NOMO-1 treated with dmso at 0.1 percent for 144 hours (cell line): ENCODE results near the gene SH3BGRL3.
"Not testable (repeated sequence)": the region's sequence is repeated elsewhere in the genome, so short reads cannot be mapped to it uniquely, and the experiment has no call there.

ENCODE experiments used
- DNase-seq: peaks from one replicate; lab custom pipeline; 2025; ENCODE audit not compliant: unreplicated experiment; lab: John Stamatoyannopoulos, UW

SH3BGRL3 gene

DNA sequence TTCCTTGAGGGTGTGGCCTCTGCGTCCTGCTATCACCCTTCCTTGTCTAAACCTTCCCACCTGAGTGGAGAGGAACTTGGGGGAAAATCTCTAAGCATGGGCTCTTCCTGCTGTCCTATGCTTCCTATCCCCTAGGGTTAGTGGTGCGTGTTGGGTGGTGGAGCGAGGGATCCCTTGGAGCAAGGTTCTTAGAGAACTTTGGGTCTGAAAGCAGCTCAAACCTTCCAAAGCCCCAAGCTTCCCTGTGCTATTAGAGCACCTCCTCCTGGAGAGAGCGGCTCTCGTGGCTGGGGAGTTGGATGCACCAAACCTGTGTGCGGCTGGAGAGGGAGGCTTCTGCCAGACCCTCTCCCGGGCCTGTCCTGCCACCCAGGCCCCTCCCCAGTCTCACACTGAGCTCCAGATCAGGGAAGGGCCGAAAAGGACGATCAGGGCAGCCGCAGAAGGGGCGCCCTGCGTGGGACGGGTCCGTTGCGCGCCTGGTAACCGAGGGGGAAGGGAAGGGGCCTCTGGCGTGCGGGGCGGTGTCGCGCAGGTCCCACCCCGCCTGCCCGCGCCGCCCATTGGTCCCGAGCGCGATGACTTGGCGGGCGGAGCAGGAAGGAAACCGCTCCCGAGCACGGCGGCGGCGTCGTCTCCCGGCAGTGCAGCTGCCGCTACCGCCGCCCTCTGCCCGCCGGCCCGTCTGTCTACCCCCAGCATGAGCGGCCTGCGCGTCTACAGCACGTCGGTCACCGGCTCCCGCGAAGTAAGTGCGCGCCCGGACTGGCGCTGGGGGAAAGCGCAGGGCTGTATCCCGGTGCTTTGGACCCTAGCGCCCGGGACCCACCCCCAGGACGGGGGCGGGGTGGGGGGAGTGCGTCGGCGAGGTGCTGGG is at the start of gene SH3BGRL3:
Gene SH3BGRL3 (plus strand): TSS at position 631 of the 877 bp plus-strand sequence. CDS start 70 bp downstream, at position 701.
- peak; percentile 78 for DNase-seq

DNA sequence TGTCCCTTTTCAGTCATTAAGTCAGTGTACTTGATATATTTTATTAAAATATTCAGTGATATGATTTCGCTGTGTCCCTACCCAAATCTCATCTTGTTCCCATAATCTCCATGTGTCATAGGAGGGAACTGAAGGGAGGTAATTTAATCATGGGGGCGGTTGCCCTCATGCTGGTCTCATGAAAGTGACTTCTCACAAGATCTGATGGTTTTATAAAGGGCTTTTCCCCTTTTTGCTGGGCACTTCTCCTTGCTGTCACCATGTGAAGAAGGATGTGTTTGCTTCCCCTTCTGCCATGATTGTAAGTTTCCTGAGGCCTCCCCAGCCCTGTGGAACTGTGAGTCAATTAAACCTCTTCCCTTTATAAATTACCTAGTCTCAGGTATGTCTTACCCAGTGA is 49.2 kb upstream of the SH3BGRL3 start:
- DNase-seq: not testable (repeated sequence)

DNA sequence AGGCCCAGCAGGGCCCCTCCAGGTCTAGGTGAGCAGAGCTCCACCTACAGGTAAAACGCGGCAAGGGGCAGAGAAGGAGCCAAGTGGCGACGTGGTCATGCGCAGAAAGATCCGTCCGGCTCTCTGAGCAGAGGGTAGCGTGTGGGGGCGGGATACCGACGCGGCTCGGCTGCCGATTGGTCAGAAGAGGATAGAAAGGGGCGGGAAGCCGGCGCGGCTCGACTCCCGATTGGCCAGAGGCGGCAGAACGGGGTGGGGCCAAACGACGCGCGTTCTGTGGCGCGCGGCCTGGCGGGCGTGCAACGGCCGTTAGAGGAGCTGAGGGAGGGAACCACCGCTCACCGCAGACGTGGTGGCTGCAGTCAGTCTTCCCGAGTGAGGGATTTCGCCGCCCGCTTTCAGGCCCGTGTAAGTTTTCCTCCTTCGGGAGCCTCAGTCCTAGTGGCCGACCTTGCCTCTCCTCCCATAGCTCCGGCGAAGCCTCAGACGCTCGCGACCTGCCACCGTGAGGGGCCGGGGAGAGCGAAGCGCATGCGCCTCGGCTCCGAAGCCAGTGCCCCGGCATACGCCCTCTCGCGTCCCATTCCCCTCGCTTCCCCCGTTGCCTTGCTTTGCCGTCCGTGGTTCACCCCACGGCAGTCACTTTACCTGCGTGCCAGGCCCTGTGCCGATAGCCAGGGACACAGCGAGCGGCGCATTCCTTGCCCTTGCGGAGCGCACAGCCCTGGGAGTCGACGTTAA is 45.8 kb upstream of the SH3BGRL3 start, which contains the start of gene CEP85:
Gene CEP85 (plus strand): TSS at position 298 of the 741 bp plus-strand sequence. CDS start 5,584 bp downstream, outside the sequence.
- peak; percentile 96 for DNase-seq

DNA sequence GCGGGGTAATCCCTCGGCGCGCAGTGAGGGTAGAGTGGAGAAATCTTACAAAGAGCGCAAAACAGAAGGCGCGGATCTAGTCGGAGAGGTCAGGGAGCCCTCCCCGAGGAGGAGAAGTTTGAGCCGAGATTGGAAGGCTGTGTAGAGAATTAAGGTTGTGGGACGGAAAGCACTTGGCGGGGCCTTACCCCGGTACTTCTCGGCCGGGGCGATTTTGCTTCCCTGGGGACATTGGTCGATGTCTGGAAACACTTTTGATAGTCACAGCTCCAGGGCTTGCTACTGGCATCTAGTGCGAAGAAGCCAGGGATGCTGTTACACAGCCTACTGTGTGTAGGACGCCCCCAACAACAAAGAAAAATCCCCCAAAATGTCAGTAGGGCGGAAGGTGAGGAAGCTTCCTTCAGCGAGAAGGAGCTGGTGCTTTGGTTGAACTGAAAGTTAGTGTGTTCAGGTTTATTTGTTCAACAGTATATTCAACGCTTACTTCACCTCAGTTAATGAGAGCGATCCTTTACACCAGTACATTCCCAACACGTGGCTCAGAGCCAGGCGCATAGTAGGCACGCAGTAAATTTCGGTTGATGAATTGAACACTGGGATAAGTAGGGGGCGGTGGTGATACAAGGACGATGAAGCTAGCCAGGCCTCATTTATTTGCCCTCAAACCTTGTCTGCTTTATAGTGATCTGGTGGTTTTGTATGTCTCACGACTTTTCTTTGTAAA is 45.1 kb upstream of the SH3BGRL3 start:
- DNase-seq: no peak

DNA sequence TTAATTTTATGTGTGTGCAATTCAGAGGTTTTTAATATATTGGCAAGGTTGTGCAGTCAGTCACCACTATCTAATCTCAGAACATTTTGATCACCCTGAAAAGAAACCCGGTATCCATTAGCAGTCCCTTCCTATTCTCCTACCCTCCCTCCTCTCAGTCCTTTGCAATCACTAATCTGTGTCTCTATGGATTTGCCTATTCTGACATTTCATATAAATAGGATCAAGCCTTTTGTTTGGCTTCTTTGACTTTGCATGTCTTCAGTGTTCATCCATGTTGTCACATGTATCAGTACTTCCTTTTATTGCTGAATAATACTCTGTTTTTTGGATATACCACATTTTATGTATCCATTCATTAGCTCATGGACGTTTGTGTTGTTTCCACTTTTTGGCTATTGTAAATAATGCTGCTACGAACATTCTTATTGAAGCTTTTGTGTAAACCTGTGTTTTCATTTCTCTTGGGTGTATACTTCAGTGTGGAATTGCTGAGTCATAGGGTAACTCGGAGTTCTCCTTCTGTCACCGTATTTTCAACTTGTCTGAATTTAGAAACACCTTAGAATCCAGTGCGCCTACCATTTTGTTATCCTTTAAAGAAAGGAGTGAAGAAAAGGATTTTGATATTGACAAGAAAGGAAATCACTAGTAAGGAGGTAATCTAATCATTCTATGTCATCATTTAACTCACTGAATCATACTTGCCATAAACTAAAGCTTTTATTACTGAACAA is 42.5 kb upstream of the SH3BGRL3 start:
- no peak for DNase-seq

DNA sequence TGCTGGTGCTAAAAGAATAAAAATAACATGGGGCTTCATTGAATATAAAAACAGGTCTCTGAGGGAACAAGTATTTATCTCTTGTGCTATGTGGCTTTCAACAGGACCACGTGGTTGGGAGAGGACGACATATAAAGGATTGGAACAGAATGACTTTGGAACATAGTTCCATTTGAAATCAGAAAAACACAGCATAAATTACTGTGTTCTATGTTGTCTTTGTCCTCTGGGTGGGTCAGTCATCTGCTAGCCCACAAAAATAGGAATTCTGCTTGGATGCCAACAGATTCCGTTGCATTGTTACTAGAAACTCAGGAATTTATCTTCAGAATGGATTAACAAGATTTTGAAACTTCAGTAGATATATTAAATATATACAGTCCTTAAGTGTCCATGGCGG is 40.0 kb upstream of the SH3BGRL3 start:
- no peak for DNase-seq

DNA sequence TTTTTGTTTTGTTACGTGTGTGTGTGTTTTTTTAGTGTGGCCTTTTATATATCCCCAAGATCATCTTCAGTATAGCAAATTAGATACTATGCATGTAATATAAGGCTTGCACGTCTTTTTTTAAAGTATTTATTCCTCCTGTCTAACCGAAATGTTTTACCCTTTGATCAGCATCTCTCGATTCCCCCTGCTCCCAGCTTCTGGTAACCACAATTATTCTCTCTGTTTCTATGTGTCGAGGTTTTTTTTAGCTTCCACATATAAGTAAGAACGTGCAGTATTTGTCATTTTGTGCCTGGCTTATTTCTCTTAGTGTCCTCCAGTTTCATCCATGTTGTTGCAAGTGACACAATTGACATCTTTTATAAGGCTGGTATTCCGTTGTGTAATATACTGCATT is 27.2 kb upstream of the SH3BGRL3 start:
- DNase-seq: no peak

DNA sequence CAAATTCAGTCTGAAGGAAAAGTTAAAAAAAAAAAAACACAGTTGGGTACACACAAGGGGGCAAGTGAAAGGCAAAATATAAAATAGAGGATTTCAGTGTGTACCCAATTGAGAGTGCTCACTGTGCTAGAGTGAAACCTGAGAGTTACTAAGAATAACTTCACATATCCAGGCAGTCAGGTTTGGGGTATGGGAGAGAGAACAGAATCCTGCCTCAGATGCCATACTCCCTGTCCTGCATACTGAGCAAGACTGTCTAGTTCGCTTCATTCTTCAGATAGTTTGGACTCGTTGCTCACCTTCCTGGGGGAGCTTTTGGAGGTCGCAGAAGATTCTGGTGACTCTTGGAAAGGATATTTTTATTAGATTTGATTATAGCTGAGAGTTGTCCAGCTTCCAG is 25.5 kb upstream of the SH3BGRL3 start:
- no peak for DNase-seq

DNA sequence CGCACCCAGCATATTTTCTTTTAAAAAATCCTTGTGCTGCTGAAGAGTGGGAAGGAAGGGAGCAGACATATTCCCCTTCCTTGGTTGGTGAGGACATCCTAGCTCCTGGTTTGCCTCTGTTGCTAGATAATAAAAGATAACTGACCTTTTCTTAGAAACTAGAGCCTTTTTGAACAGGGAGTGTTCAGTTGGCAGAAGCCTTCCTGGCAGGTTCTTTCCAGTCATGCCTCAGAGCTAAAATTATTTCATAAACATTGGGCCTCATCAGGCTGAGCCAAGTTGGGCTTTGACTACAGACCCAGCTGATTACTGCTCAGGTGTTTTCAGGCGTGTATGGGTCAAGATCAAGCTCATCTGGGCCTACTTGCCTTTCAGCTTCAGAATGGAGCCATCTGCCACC is 22.7 kb upstream of the SH3BGRL3 start:
- DNase-seq: no peak

DNA sequence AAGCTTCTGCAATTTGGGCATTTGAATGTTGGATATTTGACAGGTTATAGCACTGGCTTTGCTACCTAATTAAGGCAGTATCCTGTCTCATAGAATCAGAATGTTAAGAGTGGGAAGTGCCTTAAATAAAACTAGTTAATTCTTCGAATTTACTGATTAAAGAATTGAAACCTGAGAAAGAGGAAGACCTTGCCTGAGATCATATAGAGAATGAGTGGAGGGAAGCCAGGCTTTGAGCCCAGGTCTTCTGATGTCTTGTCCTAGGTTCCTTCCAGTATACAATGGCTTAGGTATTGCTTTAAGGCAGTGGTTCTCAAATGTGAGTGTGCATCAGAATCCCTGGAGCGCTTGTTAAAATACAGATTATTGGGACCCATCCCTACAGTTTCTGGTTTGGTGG is 20.9 kb upstream of the SH3BGRL3 start:
- DNase-seq: no peak

DNA sequence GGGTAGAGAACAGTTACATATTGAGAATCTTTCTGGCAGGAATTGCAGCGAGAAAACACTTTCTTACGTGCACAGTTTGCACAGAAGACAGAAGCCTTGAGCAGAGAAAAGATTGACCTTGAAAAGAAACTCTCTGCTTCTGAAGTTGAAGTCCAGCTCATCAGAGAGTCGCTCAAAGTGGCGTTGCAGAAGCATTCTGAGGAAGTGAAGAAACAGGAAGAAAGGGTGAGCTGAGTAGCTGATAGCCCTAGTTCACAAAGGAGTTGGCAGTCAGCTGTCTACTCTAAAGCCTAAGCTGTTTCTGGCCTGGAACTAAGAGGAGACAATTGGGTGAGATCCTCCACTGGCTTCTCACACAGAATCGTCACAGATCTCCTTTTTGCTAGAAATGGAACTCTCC is 20.3 kb upstream of the SH3BGRL3 start:
- DNase-seq: peak; percentile 84

DNA sequence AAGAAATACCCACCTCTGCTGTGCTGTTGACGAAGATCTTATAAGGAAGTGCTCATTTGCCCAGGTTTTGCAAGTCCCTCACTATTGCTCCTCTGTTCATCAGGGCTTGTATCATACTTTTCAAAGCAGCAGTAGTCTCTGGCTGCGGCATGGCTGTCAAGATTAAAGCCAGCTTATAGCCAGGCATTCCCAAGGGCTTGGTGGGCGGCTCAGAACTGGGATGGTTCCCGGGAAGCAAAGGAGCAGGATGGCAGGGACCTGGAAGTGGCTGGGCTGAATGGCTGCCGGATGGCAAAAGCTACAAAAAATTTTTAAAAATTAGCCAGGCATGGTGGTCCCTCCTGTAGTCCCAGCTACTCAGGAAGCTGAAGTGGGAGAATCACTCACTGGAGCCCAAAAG is 16.7 kb upstream of the SH3BGRL3 start:
- no peak for DNase-seq

DNA sequence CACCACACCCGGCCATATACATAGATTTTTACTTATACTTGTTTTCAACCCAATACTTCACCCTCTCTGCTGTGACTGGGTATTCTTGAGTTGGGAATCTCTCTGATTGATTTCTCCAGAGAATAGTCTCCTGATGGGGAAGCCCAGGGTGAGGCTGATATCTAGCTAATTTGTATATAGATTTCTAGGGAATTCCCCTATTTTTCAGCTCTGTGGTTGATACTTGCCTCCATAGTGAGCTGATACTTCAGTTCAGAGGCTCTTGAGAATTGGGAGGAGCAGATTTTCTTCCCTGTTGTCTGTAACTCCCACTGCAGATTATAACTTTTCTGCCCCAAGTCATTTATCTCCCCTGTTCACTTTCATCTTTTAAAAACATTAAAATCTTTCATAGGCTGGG is 14.5 kb upstream of the SH3BGRL3 start:
- DNase-seq: no peak

DNA sequence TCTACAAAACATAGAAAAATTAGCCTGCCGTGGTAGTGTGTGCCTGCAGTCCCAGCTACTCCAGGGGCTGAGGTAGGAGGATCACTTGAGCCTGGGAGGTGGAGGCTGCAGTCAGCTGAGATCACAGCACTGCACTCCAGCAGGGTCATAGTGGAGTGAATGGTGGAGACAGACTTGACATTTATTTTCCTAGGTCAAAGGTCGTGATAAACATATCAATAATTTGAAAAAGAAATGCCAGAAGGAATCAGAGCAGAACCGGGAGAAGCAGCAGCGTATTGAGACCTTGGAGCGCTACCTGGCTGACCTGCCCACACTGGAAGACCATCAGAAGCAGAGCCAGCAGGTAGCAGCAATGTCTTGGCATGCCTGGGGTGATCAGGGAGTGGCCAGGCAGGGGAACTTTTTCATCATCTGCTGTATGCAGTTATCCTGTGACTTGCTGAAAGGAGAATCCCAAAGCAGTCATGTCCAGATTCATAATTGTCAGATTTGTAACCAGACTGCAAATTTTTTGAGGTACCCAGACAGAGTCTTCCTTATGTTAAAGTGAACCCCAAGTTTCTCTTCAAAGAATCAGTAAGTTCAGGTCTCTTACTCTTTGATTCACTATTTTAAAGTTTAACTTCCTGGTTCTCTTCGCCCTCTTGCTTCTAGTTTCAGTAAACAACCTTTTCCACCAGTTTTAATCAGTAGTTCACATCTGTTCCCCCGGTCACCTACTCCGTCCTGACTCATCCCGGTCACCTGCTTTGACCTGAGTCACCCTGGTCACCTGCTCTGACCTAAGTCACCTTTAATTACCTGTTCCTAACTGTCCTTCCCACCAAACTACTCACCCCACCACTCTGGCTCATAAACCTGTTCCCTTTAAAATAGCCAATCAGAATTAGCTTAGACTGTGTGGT is 11.3 kb upstream of the SH3BGRL3 start:
- no peak for DNase-seq

DNA sequence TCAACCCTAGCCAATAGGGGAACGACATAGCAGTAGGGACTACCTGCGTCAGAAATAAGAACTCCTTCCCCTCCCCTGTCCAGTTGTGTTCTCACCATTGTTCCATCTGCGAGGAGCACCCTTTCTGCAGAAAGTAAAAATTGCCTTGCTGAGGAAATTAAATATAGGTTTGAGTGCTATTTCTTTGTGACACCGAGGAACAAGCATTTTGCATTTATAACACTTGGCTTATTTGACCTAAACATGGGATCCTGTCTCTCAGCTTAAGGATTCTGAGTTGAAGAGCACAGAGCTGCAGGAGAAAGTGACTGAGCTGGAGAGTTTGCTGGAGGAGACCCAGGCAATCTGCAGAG is 10.7 kb upstream of the SH3BGRL3 start:
- DNase-seq: no peak

DNA sequence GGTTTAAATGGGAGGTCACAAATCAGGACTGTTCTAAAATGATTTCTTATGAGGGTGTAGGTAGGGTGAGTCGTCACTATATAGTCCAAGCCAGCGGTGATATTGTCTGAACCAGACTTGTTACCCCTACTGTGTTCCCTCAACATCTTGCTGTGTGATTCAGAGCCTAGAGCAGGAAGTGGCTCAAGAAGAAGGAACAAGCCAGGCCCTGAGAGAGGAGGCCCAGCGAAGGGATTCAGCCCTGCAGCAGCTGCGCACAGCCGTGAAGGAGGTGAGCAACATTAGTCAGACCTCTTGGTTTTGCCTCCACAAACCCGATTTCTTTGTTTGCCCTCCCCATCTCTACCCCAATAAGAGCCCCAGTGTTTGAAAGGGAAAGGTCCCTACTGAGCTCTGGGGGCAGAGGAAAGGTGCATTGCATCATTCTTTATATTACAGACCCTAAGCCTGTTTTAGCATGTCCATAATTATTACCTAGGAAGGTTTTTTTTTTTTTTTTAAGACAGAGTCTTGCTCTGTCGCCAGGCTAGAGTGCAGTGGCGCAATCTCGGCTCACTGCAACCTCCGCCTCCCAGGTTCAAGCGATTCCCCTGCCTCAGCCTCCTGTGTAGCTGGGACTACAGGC is 5.0 kb upstream of the SH3BGRL3 start:
- DNase-seq: peak; percentile 81

DNA sequence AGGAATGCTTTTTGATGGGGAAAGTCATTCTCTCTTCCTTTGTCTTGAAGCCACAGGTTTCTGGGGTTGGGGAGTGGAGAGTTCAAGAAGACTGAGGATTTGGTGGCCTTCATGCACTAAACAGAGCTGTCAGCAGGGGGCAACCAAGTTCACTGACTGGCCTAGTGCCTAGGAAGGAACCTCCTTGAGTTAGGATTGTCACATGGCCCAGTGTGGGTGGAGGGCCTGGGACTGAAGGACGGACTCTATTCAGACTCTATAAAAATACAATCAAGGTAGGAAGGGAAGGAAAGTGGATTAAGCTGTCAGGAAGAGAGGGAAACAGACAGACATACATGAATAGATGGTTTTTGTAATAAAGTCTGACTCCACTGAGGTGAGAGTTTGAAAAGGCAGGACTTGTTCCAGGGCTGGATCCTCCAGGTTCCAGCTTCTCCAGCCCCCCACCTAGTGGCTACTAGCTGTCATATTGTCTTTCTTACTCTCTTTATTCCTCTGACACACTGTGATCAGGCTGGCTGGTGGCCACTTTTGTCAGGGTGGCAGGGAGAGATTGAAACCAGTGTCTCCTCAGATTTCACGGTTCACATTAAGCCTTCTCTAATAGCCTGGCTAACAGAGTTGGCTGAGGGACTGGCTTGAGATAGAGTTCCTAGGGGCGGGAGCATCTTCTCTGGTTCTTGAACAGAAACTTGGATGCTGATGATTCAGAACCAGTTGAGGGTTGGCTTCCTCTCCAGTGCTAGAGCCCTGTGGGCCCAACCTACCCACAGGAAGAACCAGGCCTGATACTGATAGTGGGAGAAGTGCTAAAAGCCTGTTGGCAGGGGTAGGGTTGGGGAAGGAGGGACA is 4.1 kb upstream of the SH3BGRL3 start:
- DNase-seq: peak; percentile 68

DNA sequence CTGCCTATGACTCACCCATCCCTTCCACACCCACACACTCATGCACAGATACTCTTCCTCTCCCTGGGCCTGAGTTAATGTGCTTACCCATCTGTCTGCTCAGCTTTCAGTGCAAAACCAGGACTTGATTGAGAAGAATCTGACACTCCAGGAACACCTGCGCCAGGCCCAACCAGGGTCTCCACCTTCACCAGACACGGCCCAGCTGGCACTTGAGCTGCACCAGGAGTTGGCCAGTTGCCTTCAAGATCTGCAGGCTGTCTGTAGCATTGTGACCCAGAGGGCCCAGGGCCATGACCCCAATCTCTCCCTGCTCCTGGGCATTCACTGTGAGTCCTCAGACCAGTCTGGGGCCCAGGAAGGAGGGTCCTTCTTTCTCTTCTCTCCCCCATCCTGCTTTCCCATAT is 3.5 kb upstream of the SH3BGRL3 start:
- peak; percentile 86 for DNase-seq
